SKM-1 treated with dmso at 0.1 percent for 144 hours (cell line): Measurements from ENCODE around the gene CAMTA1.
"Not testable (repeated sequence)": the region's sequence is repeated elsewhere in the genome, so short reads cannot be mapped to it uniquely, and the experiment has no call there.

ENCODE experiments used
- DNase-seq: peaks from one replicate; lab custom pipeline; 2025; ENCODE audit not compliant: unreplicated experiment; lab: John Stamatoyannopoulos, UW

CAMTA1 gene

GRCh38 chr1:7329868-7330615 lies 544.8 kb downstream of the CAMTA1 start:
- no peak for DNase-seq

GRCh38 chr1:7330726-7331125 lies 545.5 kb downstream of the CAMTA1 start:
- DNase-seq: not testable (repeated sequence)

- DNase-seq: no peak
Observed at GRCh38 chr1:7331926-7332535, 546.8 kb downstream of the CAMTA1 start.

- no peak for DNase-seq
Observed at GRCh38 chr1:7333094-7333493, 547.8 kb downstream of the CAMTA1 start.

- no peak for DNase-seq
Observed at GRCh38 chr1:7333620-7334019, 548.4 kb downstream of the CAMTA1 start.

GRCh38 chr1:7334475-7335035 lies 549.3 kb downstream of the CAMTA1 start:
- no peak for DNase-seq

DNA sequence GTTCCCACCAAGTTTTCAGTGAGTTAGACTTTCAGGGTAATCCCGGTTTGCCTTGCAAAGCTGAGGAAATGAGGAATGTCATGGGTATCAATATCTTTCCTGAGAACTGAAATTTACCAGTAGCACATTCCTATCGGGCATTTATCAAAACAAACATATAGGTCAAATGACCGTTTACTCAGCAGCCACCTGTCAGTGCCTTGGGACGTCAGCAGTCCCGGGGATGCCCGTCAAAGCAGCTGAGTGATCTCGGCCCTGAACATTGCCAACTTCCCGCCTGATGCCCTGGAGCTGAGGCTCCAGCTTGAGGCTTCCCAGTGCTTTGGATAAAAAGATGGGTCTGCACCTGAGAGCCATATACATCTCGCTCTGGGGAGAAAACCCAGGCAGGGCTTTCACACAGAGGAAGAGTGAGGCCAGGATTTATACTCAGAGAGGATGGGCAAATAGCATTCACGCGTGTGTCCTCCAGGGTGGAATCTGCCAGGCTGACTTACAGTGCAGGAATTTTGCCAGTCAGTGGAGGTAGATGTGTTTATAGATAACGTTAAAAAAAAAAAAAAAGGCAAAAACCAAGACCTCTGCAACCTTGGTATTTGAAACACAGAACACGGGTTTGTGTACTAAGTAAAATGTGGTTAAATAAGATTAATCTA lies 550.1 kb downstream of the CAMTA1 start:
- DNase-seq: no peak

GRCh38 chr1:7338439-7338838 lies 553.2 kb downstream of the CAMTA1 start:
- no peak for DNase-seq

- DNase-seq: no peak
Observed at GRCh38 chr1:7339014-7339413, 553.8 kb downstream of the CAMTA1 start.

- no peak for DNase-seq
Observed at GRCh38 chr1:7339953-7340352, 554.7 kb downstream of the CAMTA1 start.

GRCh38 chr1:7341145-7341905 lies 556.1 kb downstream of the CAMTA1 start:
- no peak for DNase-seq

DNA sequence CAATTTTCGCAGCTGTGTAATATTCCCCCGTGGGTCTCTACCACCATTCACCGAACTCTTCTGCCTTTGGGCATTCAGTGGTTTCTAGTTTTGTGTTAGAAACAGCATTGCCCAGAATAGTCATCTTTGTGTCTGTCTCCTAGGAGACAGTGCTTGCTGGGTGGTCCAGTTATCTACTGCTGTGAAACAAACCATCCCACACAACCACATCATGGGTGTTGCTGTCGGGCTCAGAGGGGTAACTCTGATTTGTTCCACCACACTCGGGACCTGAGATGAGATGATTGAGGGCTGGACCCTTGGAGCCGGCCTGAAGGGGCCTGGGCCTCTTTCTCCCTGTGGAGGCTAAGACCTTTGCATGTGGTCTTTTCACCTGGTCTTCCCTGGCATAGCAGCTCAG lies 558.6 kb downstream of the CAMTA1 start:
- no peak for DNase-seq

DNA sequence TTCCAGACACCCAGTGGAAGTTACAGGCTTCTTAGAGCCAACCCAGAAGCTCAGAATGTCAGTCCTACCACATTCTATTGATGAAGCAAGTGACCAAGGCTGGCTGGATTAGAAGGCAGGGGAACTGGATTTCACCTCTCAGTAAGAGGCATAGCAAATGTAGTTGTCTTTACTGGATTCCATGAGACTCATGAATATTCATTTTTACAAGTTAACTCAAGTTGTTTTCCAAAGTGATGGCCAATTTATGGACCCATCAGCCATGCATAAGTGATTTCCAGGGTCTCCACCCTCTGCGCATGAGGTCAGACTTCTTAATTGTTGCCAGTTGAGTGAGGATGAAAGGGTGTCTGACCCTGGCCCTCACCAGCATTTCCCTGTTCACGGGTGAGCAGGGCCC lies 559.0 kb downstream of the CAMTA1 start:
- no peak for DNase-seq

GRCh38 chr1:7345516-7345915 lies 560.3 kb downstream of the CAMTA1 start:
- no peak for DNase-seq

DNA sequence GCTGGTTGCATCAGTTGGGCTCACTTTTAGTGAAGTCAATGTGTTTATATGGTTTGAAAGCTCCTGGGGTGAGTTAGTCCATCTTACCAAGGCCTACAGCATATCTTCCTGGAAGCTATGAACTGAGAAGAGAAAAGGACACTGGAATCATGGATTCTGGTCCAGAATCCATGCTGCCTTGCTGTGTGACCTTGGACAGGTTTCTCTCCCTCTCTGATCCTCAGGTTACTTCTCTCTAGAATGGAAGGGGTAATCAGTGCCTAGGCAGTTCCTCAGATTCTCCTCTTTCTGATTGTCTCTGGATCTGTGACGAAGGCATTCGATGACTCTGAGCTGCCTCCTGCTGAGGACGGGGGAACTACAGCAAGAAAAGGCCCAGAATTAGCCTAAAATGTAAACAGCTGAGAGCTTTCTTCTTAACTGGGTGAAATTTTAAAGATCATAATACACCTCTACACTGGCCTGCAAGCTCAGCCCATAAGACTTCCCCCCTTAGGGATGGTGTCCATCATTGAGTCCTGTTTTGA lies 560.9 kb downstream of the CAMTA1 start:
- DNase-seq: no peak

- DNase-seq: no peak
Observed at GRCh38 chr1:7346600-7347570, 561.6 kb downstream of the CAMTA1 start.

DNA sequence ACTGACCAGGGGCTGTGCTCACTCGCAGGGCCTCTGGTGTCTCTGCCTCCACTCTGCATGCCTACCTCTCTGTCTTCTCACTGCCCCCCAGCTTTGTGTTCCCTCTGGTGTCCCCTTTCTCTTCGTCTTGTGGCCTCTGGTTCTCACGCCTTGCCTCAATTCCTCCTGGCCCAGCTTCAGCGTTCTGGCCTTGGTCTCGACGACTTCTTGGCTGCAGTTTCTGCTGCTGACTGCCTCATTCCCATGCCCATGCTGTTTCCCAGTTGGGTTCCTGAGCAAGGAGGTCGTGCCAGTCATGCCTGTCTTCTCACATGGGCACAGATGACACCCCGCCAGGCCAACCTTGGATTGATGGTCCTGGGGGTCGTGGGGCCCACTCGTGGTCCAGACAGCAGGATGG lies 562.8 kb downstream of the CAMTA1 start:
- no peak for DNase-seq

GRCh38 chr1:7348580-7348979 lies 563.3 kb downstream of the CAMTA1 start:
- DNase-seq: no peak

DNA sequence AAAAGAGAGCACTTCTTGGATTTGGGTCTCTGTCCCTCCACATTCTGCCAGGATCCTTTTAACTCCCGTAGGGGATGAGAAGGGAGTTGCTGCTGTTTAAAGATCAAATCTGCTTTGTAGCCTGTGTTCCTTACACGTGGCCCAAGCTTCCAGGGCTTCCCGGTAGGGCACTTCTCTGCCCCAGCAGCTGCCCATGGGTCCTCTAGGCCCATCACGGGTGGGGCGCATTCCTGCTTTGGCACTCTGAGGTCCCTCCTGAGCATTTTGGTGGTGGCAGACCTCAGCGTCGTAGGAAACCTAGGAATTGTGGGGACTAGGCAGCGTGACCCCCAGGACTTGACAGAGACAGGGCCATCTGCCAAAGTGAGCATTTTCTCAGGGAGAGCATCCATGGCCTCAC lies 565.5 kb downstream of the CAMTA1 start:
- no peak for DNase-seq

DNA sequence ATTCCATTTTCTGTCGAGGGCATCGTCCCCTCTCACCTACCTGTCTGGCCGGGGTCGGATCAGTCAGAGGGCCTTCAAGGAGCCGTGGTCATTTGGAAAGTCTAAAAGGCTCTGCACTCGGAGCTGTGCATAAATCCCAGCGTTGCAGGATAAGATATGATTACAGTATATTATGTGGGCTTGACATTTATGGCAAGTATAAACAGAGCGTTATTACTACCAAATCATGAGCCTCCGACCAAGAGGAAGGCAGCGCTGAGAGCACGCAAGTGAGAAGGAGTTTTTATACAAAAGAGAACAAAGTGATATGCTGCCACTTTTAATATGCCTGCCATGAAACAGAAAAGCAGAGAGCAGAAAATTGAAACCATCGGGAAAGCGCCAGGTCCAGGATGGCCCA lies 566.4 kb downstream of the CAMTA1 start:
- no peak for DNase-seq
